HCT116 (cell line): ENCODE measurements around the gene PCDHGA11. TPM values are rescaled to one million over a fixed set of nuclear protein-coding genes. Genes with fewer than 3 reads are reported as not detected.
"Not testable (repeated sequence)": the region's sequence is repeated elsewhere in the genome, so short reads cannot be mapped to it uniquely, and the experiment has no call there.

ENCODE experiments used
- ATAC-seq: fragments of 200-7000 bp; cut with Tn5 transposase; 2 replicates; pipeline ENCODE4 v1.9.1; 2020; ENCODE audit warnings: mild to moderate bottlenecking, moderate library complexity
- BruUV-seq: library from RNA; stranded (reverse); fragments of 400-500 nt; replicated peaks from 2 replicates; lab custom pipeline; 2021; lab: Mats Ljungman, UMichigan
- CTCF ChIA-PET: fragments of 300-600 bp; sonication (Branson Sonifier 250); formaldehyde crosslinking; loops from one replicate; lab custom pipeline; 2021; ENCODE audit warnings: antibody characterized with exemption; lab: Charles Lee
- POLR2A ChIA-PET: fragments of 300-600, 350-600 bp; sonication (Branson Sonifier 250); formaldehyde crosslinking; loops from one replicate; lab custom pipeline; 2021; ENCODE audit warnings: antibody characterized with exemption; lab: Charles Lee
- RAD21 ChIA-PET, 2 experiments: fragments of 300-600 bp; sonication (Branson Sonifier 250); formaldehyde crosslinking; loops; one replicate each; lab custom pipeline; 2023; ENCODE audit warnings: low total read pairs in 2 of 2; ENCODE audit not compliant: uncharacterized antibody in 2 of 2, unreplicated experiment in 2 of 2, low non-redundant PET in 1 of 2; lab: Charles Lee
- DNase-seq: peaks from one replicate; pipeline ENCODE4 v3.0.0-alpha.2; 2010; ENCODE audit warnings: low read depth, low spot score
- H2AFZ ChIP-seq: fragments of 200-600 bp; shearing (Covaris generic), sonication (generic); 2 replicates; pipeline ENCODE4 v1.6.1; 2017; ENCODE audit warnings: low read depth, mixed run types, mixed read lengths, antibody characterized with exemption, low read length; ENCODE audit not compliant: poor library complexity, severe bottlenecking
- H3K27ac ChIP-seq: 2 replicates; pipeline ENCODE4 v1.5.1; 2012; ENCODE audit warnings: low read depth, low read length
- H3K27me3 ChIP-seq: fragments of 200-600 bp; sonication (generic); 2 replicates; pipeline ENCODE4 v1.6.1; 2016; ENCODE audit warnings: mixed run types, low read length, mixed read lengths; ENCODE audit not compliant: insufficient read depth
- H3K36me3 ChIP-seq, 2 experiments: fragments of 200-500 bp in 1 of 2; fragments of 200-600 bp in 1 of 2; sonication (Bioruptor generic) in 1 of 2; sonication (generic) in 1 of 2; 2 replicates each; pipeline versions ENCODE4 v1.5.1 to v1.6.1; 2014 to 2016; ENCODE audit warnings: low read length in 2 of 2, inconsistent platforms in 1 of 2, mixed read lengths in 1 of 2, mixed run types in 1 of 2; ENCODE audit not compliant: insufficient read depth in 2 of 2, control insufficient read depth in 1 of 2
- H3K4me1 ChIP-seq, 2 experiments: fragments of 200-600 bp in 1 of 2; sonication (generic) in 1 of 2; 2 replicates each; pipeline versions ENCODE4 v1.5.1 to v1.6.1; 2012 to 2017; ENCODE audit warnings: low read length in 2 of 2, inconsistent platforms in 1 of 2, mild to moderate bottlenecking in 1 of 2, mixed read lengths in 1 of 2, mixed run types in 1 of 2, moderate library complexity in 1 of 2; ENCODE audit not compliant: insufficient read depth in 2 of 2, control insufficient read depth in 1 of 2
- H3K4me2 ChIP-seq: fragments of 200-600 bp; sonication (generic); 2 replicates; pipeline ENCODE4 v1.6.1; 2017; ENCODE audit warnings: mixed run types, low read length, mixed read lengths
- H3K4me3 ChIP-seq, 2 experiments: fragments of 200-600 bp in 1 of 2; sonication (generic) in 1 of 2; replicated peaks in 1 of 2; 2 replicates each; pipeline ENCODE4 v1.5.1; 2011 to 2016; ENCODE audit warnings: low read length in 2 of 2, control low read depth in 1 of 2, low read depth in 1 of 2, mild to moderate bottlenecking in 1 of 2, mixed read lengths in 1 of 2, mixed run types in 1 of 2
- H3K79me2 ChIP-seq: fragments of 200-600 bp; sonication (generic); 2 replicates; pipeline ENCODE4 v1.6.1; 2017; ENCODE audit warnings: mild to moderate bottlenecking, mixed run types, low read length, moderate library complexity, mixed read lengths; ENCODE audit not compliant: insufficient read depth
- H3K9ac ChIP-seq: fragments of 200-600 bp; sonication (generic); 2 replicates; pipeline ENCODE4 v1.6.1; 2016; ENCODE audit warnings: low read length, mixed read lengths
- H3K9me2 ChIP-seq: fragments of 200-600 bp; sonication (generic), shearing (Covaris generic); 2 replicates; pipeline ENCODE4 v1.6.1; 2017; ENCODE audit warnings: mixed run types, mild to moderate bottlenecking, moderate library complexity; ENCODE audit not compliant: insufficient read depth
- H3K9me3 ChIP-seq, 2 experiments: fragments of 200-500 bp in 1 of 2; fragments of 200-600 bp in 1 of 2; sonication (Bioruptor generic) in 1 of 2; sonication (generic) in 1 of 2; 2 replicates each; pipeline ENCODE4 v1.6.1; 2014 to 2017; ENCODE audit warnings: low read length in 2 of 2, mixed read lengths in 2 of 2, inconsistent platforms in 1 of 2, low read depth in 1 of 2, mild to moderate bottlenecking in 1 of 2, mixed run types in 1 of 2, moderate library complexity in 1 of 2; ENCODE audit not compliant: control insufficient read depth in 1 of 2, insufficient read depth in 1 of 2
- H4K20me1 ChIP-seq: fragments of 200-600 bp; sonication (generic), shearing (Covaris generic); 2 replicates; pipeline ENCODE4 v1.6.1; 2017; ENCODE audit warnings: mixed run types, mild to moderate bottlenecking, moderate library complexity; ENCODE audit not compliant: insufficient read depth
- CEBPB ChIP-seq: IDR thresholded peaks from 2 replicates; pipeline ENCODE4 v1.6.1; 2012; ENCODE audit warnings: low read depth
- EGR1 ChIP-seq: IDR thresholded peaks from 2 replicates; pipeline ENCODE4 v1.6.1; 2012; ENCODE audit warnings: low read depth
- EZH2 ChIP-seq: fragments of 200-600 bp; sonication (generic); IDR thresholded peaks from 2 replicates; pipeline ENCODE4 v1.6.1; 2017; ENCODE audit warnings: antibody characterized with exemption, mixed run types
- RAD21 ChIP-seq: IDR thresholded peaks from 2 replicates; pipeline ENCODE4 v1.6.1; 2012; ENCODE audit warnings: low read depth, mild to moderate bottlenecking
- YY1 ChIP-seq: IDR thresholded peaks from 2 replicates; pipeline ENCODE4 v1.6.1; 2011; ENCODE audit warnings: low read length, low read depth, moderate library complexity, mild to moderate bottlenecking; ENCODE audit not compliant: insufficient replicate concordance; ENCODE audit errors: extremely low read depth
- intact Hi-C: fragments of 100-400 bp; cut with micrococcal nuclease; formaldehyde crosslinking; loops from 2 replicates; pipeline ENCODE4 v1.10.0; 2022
- total RNA-seq: library from RNA; stranded (reverse); gene quantifications from one replicate; pipeline ENCODE4 v1.2.1, GENCODE V29; 2021; ENCODE audit not compliant: unreplicated experiment
- TF ChIP-seq, protein P1 (sequence below): IDR thresholded peaks from 2 replicates; pipeline ENCODE4 v1.6.1; 2012

Gene PCDHGA11
- total RNA-seq, 1 experiment from 2014 or later = 0.39 TPM

DNA sequence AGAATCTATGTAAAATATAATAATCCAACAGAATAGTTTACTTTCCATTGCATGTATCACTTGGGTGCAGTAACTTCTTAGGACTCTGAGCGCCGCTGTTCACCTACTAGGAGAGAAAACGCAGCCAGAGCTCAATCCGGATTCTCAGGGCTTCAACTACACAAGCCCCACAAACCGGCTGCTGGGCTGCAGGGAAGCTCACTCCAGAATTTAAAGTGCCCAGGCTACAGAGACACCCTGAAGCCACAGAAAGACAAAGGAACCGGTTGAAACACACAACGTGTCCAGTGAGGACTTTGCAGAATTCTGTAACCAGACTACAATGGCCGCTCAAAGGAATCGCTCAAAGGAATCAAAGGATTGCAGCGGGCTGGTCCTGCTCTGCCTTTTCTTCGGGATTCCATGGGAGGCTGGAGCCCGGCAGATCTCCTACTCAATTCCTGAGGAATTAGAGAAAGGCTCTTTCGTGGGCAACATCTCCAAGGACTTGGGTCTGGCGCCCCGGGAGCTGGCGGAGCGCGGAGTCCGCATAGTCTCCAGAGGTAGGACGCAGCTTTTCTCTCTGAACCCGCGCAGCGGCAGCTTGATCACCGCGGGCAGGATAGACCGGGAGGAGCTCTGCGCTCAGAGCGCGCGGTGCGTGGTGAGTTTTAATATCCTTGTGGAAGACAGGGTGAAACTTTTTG is 7.9 kb upstream of the PCDHGA11 start, which contains the start of gene PCDHGA10 (continued):
- TF ChIP-seq YY1 (peak; percentile 69), EZH2 (no peak)
- TF ChIP-seq, protein P1, sequence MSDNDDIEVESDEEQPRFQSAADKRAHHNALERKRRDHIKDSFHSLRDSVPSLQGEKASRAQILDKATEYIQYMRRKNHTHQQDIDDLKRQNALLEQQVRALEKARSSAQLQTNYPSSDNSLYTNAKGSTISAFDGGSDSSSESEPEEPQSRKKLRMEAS = peak; percentile 10; the same call in 1 of the 2 replicates
- TF ChIP-seq, all 23 proteins: peak for 5

DNA sequence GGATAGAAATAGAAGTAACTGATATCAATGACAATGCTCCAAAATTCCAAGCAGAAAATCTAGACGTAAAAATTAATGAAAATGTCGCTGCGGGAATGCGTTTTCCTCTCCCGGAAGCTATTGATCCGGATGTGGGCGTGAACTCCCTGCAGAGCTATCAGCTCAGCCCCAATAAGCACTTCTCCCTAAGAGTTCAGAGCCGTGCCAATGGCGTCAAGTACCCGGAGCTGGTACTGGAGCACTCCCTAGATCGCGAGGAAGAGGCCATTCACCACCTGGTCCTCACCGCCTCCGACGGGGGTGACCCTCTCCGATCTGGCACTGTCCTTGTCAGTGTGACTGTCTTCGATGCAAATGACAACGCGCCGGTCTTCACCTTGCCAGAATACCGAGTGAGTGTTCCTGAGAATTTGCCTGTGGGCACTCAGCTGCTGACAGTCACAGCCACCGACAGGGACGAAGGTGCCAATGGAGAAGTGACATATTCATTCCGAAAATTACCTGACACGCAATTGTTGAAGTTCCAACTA is 7.2 kb upstream of the PCDHGA11 start:
- Histone ChIP-seq H3K4me2 (peak overlapping the region; percentile 74), H3K9me2 (no peaks in the 10 kb centered on the region), H4K20me1 (no peaks in the 10 kb centered on the region), H3K79me2 (no peaks in the 10 kb centered on the region), H3K36me3 (no peaks in the 10 kb centered on the region), H3K4me3 (peak overlapping the region; percentile 46 to 61), H3K9me3 (peaks cover 0 to 3% of the 10 kb centered on the region in 2 experiments; a peak in 1 of 4 replicates), H3K4me1 (peaks cover 2 to 5% of the 10 kb centered on the region in 2 experiments; a peak in 1 of 4 replicates), H3K9ac (peak overlapping the region; percentile 60), H3K27me3 (no peaks in the 10 kb centered on the region), H3K27ac (no peak overlapping the region), H2AFZ (peak overlapping the region; percentile 76)
- ATAC-seq = peak; percentile 65
- DNase-seq = peak; percentile 7
- intact Hi-C loops = loop anchor here (1.0 to 2.0 kb wide), 2 partner anchors 99 to 151 kb away; no protein-coding TSS in a partner anchor
- ChIA-PET CTCF (interaction anchor here (0.7 to 3.4 kb wide), 18 partner anchors 25 to 224 kb away, joined by 3 to 73 read pairs (median 6); partner anchors contain the start of genes PCDHB14, PCDHGB2, PCDHGC4 and RELL2), RAD21 (interaction anchor here (1.1 to 2.1 kb wide), 6 partner anchors 108 to 150 kb away, joined by 5 to 17 read pairs (median 7); no protein-coding TSS in a partner anchor), POLR2A (interaction anchor here (1.3 to 2.0 kb wide), 4 partner anchors 93 to 150 kb away, joined by 3 to 9 read pairs (median 4); partner anchors contain the start of gene TAF7)
- BruUV-seq = no TSS peak
- TF ChIP-seq EGR1 = no peak
- 0 out of 2 replicates have a peak, but pooled peaks have one; percentile 1 for TF ChIP-seq RAD21
- TF ChIP-seq CEBPB = no peak
- TF ChIP-seq, protein P1 = no peak

DNA sequence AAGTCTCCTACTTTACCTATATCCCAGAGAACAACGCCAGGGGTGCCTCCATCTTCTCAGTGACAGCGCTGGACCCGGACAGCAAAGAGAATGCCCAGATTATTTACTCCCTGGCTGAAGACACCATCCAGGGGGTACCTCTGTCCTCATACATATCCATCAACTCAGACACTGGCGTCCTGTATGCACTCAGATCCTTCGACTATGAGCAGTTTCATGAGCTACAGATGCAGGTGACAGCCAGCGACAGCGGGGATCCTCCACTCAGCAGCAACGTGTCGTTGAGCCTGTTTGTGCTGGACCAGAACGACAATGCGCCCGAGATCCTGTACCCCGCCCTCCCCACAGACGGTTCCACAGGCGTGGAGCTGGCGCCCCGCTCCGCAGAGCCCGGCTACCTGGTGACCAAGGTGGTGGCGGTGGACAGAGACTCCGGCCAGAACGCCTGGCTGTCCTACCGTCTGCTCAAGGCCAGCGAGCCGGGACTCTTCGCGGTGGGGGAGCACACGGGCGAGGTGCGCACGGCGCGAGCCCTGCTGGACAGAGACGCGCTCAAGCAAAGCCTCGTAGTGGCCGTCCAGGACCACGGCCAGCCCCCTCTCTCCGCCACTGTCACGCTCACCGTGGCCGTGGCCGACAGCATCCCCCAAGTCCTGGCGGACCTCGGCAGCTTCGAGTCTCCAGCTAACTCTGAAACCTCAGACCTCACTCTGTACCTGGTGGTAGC is 6.1 kb upstream of the PCDHGA11 start:
- H3K79me2 ChIP-seq, H3K4me1 ChIP-seq, BruUV-seq, H3K4me2 ChIP-seq, H4K20me1 ChIP-seq, H3K4me3 ChIP-seq, intact Hi-C loops, ATAC-seq, H3K9me2 ChIP-seq, DNase-seq, POLR2A ChIA-PET, H3K27me3 ChIP-seq, RAD21 ChIA-PET, H3K27ac ChIP-seq, H3K36me3 ChIP-seq, H2AFZ ChIP-seq, H3K9ac ChIP-seq: not testable (repeated sequence)
- peaks cover 0 to 10% of the 10 kb centered on the region in 2 experiments; a peak in 1 of 4 replicates for H3K9me3 ChIP-seq
- CTCF ChIA-PET = interaction anchor here (2.7 to 3.4 kb wide), 2 partner anchors 143 to 149 kb away, joined by 69 to 73 read pairs; no protein-coding TSS in a partner anchor

DNA sequence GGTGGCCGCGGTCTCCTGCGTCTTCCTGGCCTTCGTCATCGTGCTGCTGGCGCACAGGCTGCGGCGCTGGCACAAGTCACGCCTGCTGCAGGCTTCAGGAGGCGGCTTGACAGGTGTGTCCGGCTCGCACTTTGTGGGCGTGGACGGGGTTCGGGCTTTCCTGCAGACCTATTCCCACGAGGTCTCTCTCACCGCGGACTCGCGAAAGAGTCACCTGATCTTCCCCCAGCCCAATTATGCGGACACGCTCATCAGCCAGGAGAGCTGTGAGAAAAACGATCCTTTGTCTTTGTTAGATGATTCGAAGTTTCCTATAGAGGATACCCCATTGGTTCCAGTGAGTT is 5.6 kb upstream of the PCDHGA11 start:
- RAD21 ChIA-PET, ATAC-seq, H3K36me3 ChIP-seq, H3K27ac ChIP-seq, BruUV-seq, intact Hi-C loops, DNase-seq, H3K4me2 ChIP-seq, H3K9me2 ChIP-seq, H2AFZ ChIP-seq, POLR2A ChIA-PET, H3K9ac ChIP-seq, H3K27me3 ChIP-seq, H3K4me1 ChIP-seq, H3K79me2 ChIP-seq, H4K20me1 ChIP-seq, H3K4me3 ChIP-seq, CTCF ChIA-PET: not testable (repeated sequence)
- H3K9me3 ChIP-seq = peaks cover 0 to 13% of the 10 kb centered on the region in 2 experiments; a peak in 1 of 4 replicates
